Measurements from ENCODE around the gene STAB1. TPM values are rescaled to one million over a fixed set of nuclear protein-coding genes. Genes with fewer than 3 reads are reported as not detected.

Gene STAB1
- polyA plus RNA-seq, 2 of the 4 experiments (the other 2 are of a cell fraction): not detected

- DNase-seq (ENCODE audit: low read depth in 1 of 2, low spot score in 1 of 2) (peak in 1 of 2 experiments; percentile 10), FAIRE-seq (no peak), ATAC-seq (peak in 1 of 2 experiments; percentile 58; a peak in 3 of 6 replicates)
- ChIA-PET CTCF (interaction anchor here (1.8 kb wide), 1 partner anchor 80 kb away, joined by 4 read pairs; no protein-coding TSS in a partner anchor), POLR2A (interaction anchor here (1.6 kb wide), 1 partner anchor 16 kb away, joined by 7 read pairs; the partner anchor contains the start of gene UQCC5)
- H3K4me3 ChIP-seq: no peak overlapping the region
- WGBS (ENCODE audit: missing lambda C conversion rate): 4% methylated on average over 3 of the region's 3 CpGs
- no peaks in the 10 kb centered on the region for H3K9me3 ChIP-seq
- no peak overlapping the region for H3K4me2 ChIP-seq
- H3K4me1 ChIP-seq: peaks cover 9% of the 10 kb centered on the region; the same call in 1 of the 3 replicates
- H3K27ac ChIP-seq: 0 out of 6 replicates have a peak overlapping the region, but pooled peaks of 1 of the 2 experiments have one; percentile 40
- TF ChIP-seq KDM1A (IDR thresholded peaks at IDR 0.05; ENCODE audit: low read depth): no peak
- no peak for TF ChIP-seq ZNF302 (CRISPR knock-in tag; IDR thresholded peaks at IDR 0.05)
- TF ChIP-seq SREBF2 (IDR thresholded peaks at IDR 0.05): no peak
- no peak for TF ChIP-seq TP53 (CRISPR knock-in tag; IDR thresholded peaks at IDR 0.05)
- no peak for TF ChIP-seq NR3C1 (IDR thresholded peaks at IDR 0.05)
- TF ChIP-seq ATOH8 (CRISPR knock-in tag; IDR thresholded peaks at IDR 0.05; ENCODE audit: low read depth): no peak
- TF ChIP-seq RNF2 (IDR thresholded peaks at IDR 0.05; ENCODE audit: borderline replicate concordance, low read depth): no peak
These were observed 57.0 kb downstream of the STAB1 start for GRCh38 chr3:52552089-52552488.

GRCh38 chr3:52554026-52554755 lies 59.1 kb downstream of the STAB1 start:
- FAIRE-seq (no peak), ATAC-seq (no peak), DNase-seq (ENCODE audit: low read depth in 1 of 2, low spot score in 1 of 2) (no peak)
- WGBS (ENCODE audit: missing lambda C conversion rate): 85% methylated on average over 5 of the region's 5 CpGs
- TF ChIP-seq HOXB13 (CRISPR knock-in tag; IDR thresholded peaks at IDR 0.05; ENCODE audit: low read depth) (no peak), FOSL2 (IDR thresholded peaks at IDR 0.05) (no peak), FOSL2 (CRISPR knock-in tag; IDR thresholded peaks at IDR 0.05) (no peak), FOSB (CRISPR knock-in tag; IDR thresholded peaks at IDR 0.05) (no peak), POLR2AphosphoS2 (conservative IDR thresholded peaks at IDR 0.05; ENCODE audit: low read length) (no peak), CHD4 (IDR thresholded peaks at IDR 0.05; ENCODE audit: borderline replicate concordance) (no peak), EHF (CRISPR knock-in tag; IDR thresholded peaks at IDR 0.05) (no peak), ZFP36 (IDR thresholded peaks at IDR 0.05; ENCODE audit: borderline replicate concordance, partially characterized antibody) (no peak)
- ChIA-PET POLR2A (no interaction called here), CTCF (interaction anchor here (0.6 kb wide), 1 partner anchor 8 kb away, joined by 3 read pairs; no protein-coding TSS in a partner anchor)
- H3K9me3 ChIP-seq: no peaks in the 10 kb centered on the region
- peaks cover 9% of the 10 kb centered on the region; the same call in 1 of the 3 replicates for H3K4me1 ChIP-seq
- no peak overlapping the region for H3K4me3 ChIP-seq
- no peak overlapping the region for H3K27ac ChIP-seq
- no peak overlapping the region for H3K4me2 ChIP-seq

GRCh38 chr3:52555056-52555455 lies 59.9 kb downstream of the STAB1 start:
- ChIA-PET POLR2A (no interaction called here), CTCF (no interaction called here)
- H3K9me3 ChIP-seq: no peaks in the 10 kb centered on the region
- ATAC-seq: no peak
- no peak for DNase-seq (ENCODE audit: low read depth in 1 of 2, low spot score in 1 of 2)
- H3K27ac ChIP-seq: no peak overlapping the region
- TF ChIP-seq ZFP36 (IDR thresholded peaks at IDR 0.05; ENCODE audit: borderline replicate concordance, partially characterized antibody): no peak
- no peak for TF ChIP-seq HOXB5 (CRISPR knock-in tag; IDR thresholded peaks at IDR 0.05)
- TF ChIP-seq SREBF2 (IDR thresholded peaks at IDR 0.05): no peak
- TF ChIP-seq HES2 (IDR thresholded peaks at IDR 0.05): no peak
- TF ChIP-seq USF2 (IDR thresholded peaks at IDR 0.05): no peak
- TF ChIP-seq HMGXB4 (CRISPR knock-in tag; IDR thresholded peaks at IDR 0.05; ENCODE audit: borderline replicate concordance): no peak
- TF ChIP-seq CBX8 (IDR thresholded peaks at IDR 0.05): no peak
- TF ChIP-seq MAZ (IDR thresholded peaks at IDR 0.05; ENCODE audit: borderline replicate concordance, low read depth, low read length): no peak
- TF ChIP-seq CHD4 (IDR thresholded peaks at IDR 0.05; ENCODE audit: borderline replicate concordance): no peak
- TF ChIP-seq NFE2L2 (conservative IDR thresholded peaks at IDR 0.05; ENCODE audit: low read length): no peak
- no peak for TF ChIP-seq CEBPB (IDR thresholded peaks at IDR 0.05)
- no peak for TF ChIP-seq REST (IDR thresholded peaks at IDR 0.05)
- no peak for TF ChIP-seq ESRRA (IDR thresholded peaks at IDR 0.05; ENCODE audit: borderline replicate concordance, low read length)
- no peak for TF ChIP-seq FOSL2 (IDR thresholded peaks at IDR 0.05)
- TF ChIP-seq FOSL2 (CRISPR knock-in tag; IDR thresholded peaks at IDR 0.05): no peak
- WGBS (ENCODE audit: missing lambda C conversion rate): 81% methylated on average over 1 of the region's 1 CpG
- peaks cover 9% of the 10 kb centered on the region; the same call in 1 of the 3 replicates for H3K4me1 ChIP-seq
- FAIRE-seq: no peak
- no peak overlapping the region for H3K4me3 ChIP-seq
- H3K4me2 ChIP-seq: no peak overlapping the region
